NCI-H510A (cell line): Measurements from ENCODE around the gene FOXO1.
"Not testable (repeated sequence)": the region's sequence is repeated elsewhere in the genome, so short reads cannot be mapped to it uniquely, and the experiment has no call there.

Experiments
- DNase-seq: peaks from one replicate; lab custom pipeline; 2025; lab: John Stamatoyannopoulos, UW

Gene FOXO1

GRCh38 chr13:40666045-40666932 lies at the start of gene FOXO1:
FOXO1 (minus strand) TSS chr13:40666641; CDS start chr13:40666212, 429 bp downstream.
- peak; percentile 22 for DNase-seq

GRCh38 chr13:40714433-40714832 lies 48.0 kb upstream of the FOXO1 start:
- DNase-seq, result not testable (repeated sequence)

- DNase-seq, result no peak
Observed at GRCh38 chr13:40706439-40706838, 40.0 kb upstream of the FOXO1 start.

DNA sequence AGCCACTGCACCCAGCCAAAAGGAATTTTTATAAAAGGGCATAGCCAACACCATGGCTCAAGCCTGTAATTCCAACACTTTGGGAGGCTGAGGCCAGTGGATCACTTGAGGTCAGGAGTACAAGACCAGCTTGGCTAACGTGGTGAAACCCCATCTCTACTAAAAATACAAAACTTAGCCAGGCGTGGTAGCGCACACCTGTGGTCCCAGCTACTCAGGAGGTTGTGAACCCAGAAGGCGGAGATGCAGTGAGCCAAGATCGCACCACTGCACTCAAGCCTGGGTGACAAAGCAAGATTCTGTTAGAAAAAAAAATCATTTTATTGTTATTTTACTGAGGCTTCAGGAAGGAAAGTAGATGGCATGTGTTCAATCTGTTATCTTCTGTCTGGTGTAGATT lies 31.3 kb upstream of the FOXO1 start:
- no peak for DNase-seq

DNA sequence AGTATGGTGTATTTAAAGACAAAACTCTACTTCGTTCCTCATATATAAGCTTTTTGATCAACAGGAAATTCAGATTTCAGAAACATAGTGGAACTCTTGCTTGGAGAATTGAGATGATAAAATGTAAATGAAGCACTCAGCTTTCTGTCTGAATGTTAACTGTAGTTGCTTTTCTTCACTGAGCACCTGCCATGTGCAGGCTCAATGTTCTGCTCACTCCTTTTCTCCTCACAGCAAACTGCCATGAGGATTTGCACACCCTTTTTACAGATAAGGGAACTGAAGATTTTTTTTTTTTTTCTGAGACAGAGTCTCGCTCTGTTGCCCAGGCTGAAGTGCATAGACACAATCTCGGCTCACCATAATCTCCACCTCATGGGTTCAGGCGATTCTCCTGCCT lies 28.0 kb upstream of the FOXO1 start:
- no peak for DNase-seq

DNA sequence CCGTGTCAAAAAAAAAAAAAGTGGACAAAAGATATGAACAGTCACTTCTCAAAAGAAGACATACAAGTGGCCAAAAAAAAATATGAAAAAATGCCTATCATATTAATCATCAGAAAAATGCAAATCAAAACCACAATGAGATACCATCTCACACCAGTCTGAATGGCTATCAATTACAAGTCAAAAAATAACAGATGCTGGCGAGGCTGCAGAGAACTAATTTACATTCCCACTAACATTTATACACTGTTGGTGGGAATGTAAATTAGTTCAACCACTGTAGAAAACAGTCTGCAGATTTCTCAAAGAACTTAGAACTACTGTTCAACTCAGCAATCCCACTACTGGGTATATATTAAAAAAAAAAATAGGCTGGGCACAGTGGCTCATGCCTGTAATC lies 26.5 kb upstream of the FOXO1 start:
- no peak for DNase-seq

- DNase-seq, result no peak
Observed at GRCh38 chr13:40688781-40689180, 22.3 kb upstream of the FOXO1 start.

- DNase-seq, result no peak
Observed at GRCh38 chr13:40682449-40683240, 16.2 kb upstream of the FOXO1 start.

- no peak for DNase-seq
Observed at GRCh38 chr13:40681341-40682146, 15.1 kb upstream of the FOXO1 start.

DNA sequence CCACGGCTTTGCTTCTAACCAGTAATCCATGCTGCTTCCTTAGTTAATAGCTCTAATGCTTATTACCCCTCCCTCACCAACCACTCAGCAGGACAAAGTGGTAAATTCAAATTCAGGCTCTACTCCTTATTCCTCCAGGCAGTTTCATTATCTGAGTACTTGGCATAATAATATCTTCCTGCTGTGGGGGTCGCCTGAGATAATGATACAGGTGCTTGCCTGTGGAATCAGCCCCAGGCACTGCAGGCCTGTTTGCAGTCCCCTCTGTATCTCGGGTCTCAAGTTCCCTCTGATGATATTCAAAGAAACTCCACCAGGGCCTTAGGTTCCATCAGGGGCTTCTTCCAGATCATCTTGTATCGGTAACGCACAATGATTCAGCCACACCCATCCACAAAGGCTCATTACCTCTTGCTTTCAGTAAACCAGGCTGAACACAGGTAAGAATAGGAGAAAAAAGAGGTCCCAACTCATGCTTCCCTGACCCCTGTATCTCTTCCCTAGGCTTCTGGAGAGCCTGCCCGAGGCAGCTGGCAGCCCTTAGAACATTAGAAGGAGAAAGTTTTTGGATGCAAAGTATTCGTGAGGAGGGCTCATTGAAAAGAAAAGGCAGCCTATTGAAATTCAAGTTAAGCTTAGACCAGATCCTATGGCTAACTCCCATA lies 14.3 kb upstream of the FOXO1 start:
- no peak for DNase-seq

- no peak for DNase-seq
Observed at GRCh38 chr13:40679480-40679985, 13.1 kb upstream of the FOXO1 start.

DNA sequence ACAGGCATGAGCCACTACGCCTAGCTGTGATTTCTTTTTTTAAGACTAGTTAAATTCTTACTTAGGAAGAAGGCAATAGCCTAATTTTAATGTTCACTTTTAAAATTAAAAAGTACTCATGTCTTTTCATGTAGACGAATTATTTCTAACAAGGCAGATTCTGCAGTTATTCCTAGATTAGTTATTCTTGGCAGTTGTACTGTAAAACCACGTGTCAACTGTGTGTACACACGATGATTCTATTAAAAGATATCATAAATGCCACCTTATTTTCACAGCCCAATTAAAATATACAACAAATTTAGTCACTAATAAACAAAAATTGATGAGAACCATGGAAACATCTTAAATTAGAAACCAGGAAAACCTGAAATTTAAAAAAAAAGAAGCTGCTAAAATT lies 10.6 kb upstream of the FOXO1 start:
- no peak for DNase-seq

GRCh38 chr13:40676007-40676406 lies 9.6 kb upstream of the FOXO1 start:
- DNase-seq, result no peak

GRCh38 chr13:40673414-40673813 lies 7.0 kb upstream of the FOXO1 start:
- no peak for DNase-seq

- DNase-seq, result no peak
Observed at GRCh38 chr13:40672765-40673397, 6.4 kb upstream of the FOXO1 start.

GRCh38 chr13:40671956-40672764 lies 5.7 kb upstream of the FOXO1 start:
- no peak for DNase-seq

GRCh38 chr13:40670307-40670706 lies 3.9 kb upstream of the FOXO1 start:
- no peak for DNase-seq

- DNase-seq, result no peak
Observed at GRCh38 chr13:40668335-40668734, 1.9 kb upstream of the FOXO1 start.

GRCh38 chr13:40667622-40667978 lies 1.2 kb upstream of the FOXO1 start:
- DNase-seq, result no peak

DNA sequence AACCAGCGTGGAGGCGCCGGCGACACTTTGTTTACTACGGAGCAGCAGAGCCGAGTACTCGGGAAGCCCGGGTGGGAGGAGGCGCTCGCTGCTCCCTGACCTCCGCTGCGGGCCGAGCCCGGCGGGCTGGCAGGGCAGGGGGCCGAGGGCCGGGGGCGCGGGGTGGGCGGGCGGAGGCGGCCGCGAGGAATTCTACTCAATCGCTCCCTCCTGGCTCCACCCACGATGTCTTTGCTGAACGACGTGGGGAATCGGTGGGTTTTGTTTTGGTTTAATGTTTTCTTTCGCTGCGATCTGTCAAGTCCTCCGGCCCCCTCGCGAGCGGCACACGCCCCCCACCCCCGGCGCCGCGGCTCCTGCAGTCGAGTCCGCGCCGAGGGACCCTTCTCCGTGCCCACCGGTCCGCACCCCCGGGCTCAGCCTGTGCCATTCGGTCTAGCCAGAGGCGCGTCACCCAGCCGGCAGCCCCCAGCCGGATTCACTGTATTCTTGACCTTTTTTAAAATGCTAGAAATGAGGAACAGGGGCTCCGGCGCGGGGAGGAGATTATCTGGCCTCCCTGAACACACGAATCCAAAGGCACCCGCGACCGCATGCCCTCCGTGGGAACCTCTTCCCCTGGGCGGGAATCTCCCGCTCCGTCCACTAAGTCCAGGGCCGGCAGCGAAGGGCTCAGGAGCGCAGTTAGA lies 636 bp upstream of the FOXO1 start:
- no peak for DNase-seq
